Measurements from ENCODE around the gene ASPRV1. TPM values are rescaled to one million over a fixed set of nuclear protein-coding genes. Genes with fewer than 3 reads are reported as not detected.

Gene ASPRV1
- total and polyA plus RNA-seq, 11 donors: 0.28 to 1.4 (median 0.58) TPM; not detected in 1

- Histone ChIP-seq H3K9me3 (no peaks in the 10 kb centered on the region), H3K4me3 (no peak overlapping the region), H3K27ac (no peak overlapping the region), H3K27me3 (no peaks in the 10 kb centered on the region), H3K4me1 (peaks cover 0 to 21% (median 0%) of the 10 kb centered on the region in 12 donors), H3K36me3 (peaks cover 0 to 4% (median 0%) of the 10 kb centered on the region in 9 donors)
- WGBS, 4 donors: 97 to 98% (median 97%) methylated on average over 5 of the region's 5 CpGs
- ATAC-seq (no peak), DNase-seq (no peak)
- intact Hi-C loops (cut with DNase I): no loop called here
- TF ChIP-seq CTCF (IDR thresholded peaks at IDR 0.05): no peak
- TF ChIP-seq POLR2A (IDR thresholded peaks at IDR 0.05): no peak
Observed at GRCh38 chr2:69988086-69988635, 26.7 kb upstream of the ASPRV1 start.

GRCh38 chr2:69986691-69987090 is 25.3 kb upstream of the ASPRV1 start:
- no peak overlapping the region for H3K27ac ChIP-seq
- no peaks in the 10 kb centered on the region for H3K27me3 ChIP-seq
- TF ChIP-seq CTCF (IDR thresholded peaks at IDR 0.05) (no peak), POLR2A (IDR thresholded peaks at IDR 0.05) (no peak)
- peaks cover 0 to 21% (median 0%) of the 10 kb centered on the region in 12 donors for H3K4me1 ChIP-seq
- ATAC-seq (no peak), DNase-seq (no peak)
- WGBS, 4 donors: 90 to 99% (median 93%) methylated on average over 4 of the region's 4 CpGs
- H3K4me3 ChIP-seq: no peak overlapping the region
- no peaks in the 10 kb centered on the region for H3K36me3 ChIP-seq
- no peaks in the 10 kb centered on the region for H3K9me3 ChIP-seq
- intact Hi-C loops (cut with DNase I): no loop called here

GRCh38 chr2:69985688-69986087 is 24.3 kb upstream of the ASPRV1 start:
- ATAC-seq (peak; percentile 55 to 79 (median 60)), DNase-seq (peak in 4 of 5 donors; percentile 43 to 56 (median 47))
- TF ChIP-seq POLR2A (IDR thresholded peaks at IDR 0.05) (no peak), CTCF (IDR thresholded peaks at IDR 0.05) (no peak)
- intact Hi-C loops (cut with DNase I): no loop called here
- Histone ChIP-seq H3K4me1 (peaks cover 0 to 21% (median 0%) of the 10 kb centered on the region in 12 donors), H3K27ac (peak overlapping the region in 1 of 12 donors; percentile 80), H3K36me3 (no peaks in the 10 kb centered on the region), H3K27me3 (no peaks in the 10 kb centered on the region), H3K4me3 (no peak overlapping the region), H3K9me3 (no peaks in the 10 kb centered on the region)
- WGBS, 4 donors: 89 to 97% (median 90%) methylated on average over 10 of the region's 10 CpGs

- no peak for DNase-seq
- Histone ChIP-seq H3K4me3 (no peak overlapping the region), H3K27ac (peak overlapping the region in 1 of 12 donors; percentile 80), H3K36me3 (no peaks in the 10 kb centered on the region), H3K9me3 (no peaks in the 10 kb centered on the region), H3K27me3 (no peaks in the 10 kb centered on the region), H3K4me1 (peaks cover 0 to 21% (median 0%) of the 10 kb centered on the region in 12 donors)
- intact Hi-C loops (cut with DNase I): no loop called here
- no peak for ATAC-seq
- 93 to 100% (median 96%) methylated on average over 3 of the region's 3 CpGs for WGBS, 4 donors
- TF ChIP-seq CTCF (IDR thresholded peaks at IDR 0.05): no peak
- no peak for TF ChIP-seq POLR2A (IDR thresholded peaks at IDR 0.05)
Observed at GRCh38 chr2:69985216-69985615, 23.8 kb upstream of the ASPRV1 start.
